Hematopoietic multipotent progenitor cell (in vitro differentiated cells): ENCODE measurements around the gene LINGO3. TPM values are rescaled to one million over a fixed set of nuclear protein-coding genes. Genes with fewer than 3 reads are reported as not detected.

Experiments
- DNase-seq, 3 donors: peaks; one replicate each; pipeline ENCODE4 v3.0.0-alpha.2; 2011 to 2015; ENCODE audit warnings: low read depth in 2 of 3, low spot score in 2 of 3
- total RNA-seq: library from RNA; depleted of rRNA; stranded (reverse); fragments of >200 nt; gene quantifications from one replicate; pipeline ENCODE4 v1.2.3, GENCODE V29; 2012

The LINGO3 gene
- total RNA-seq, 1 donor: 2.7 TPM

- no peak for DNase-seq
Observed at GRCh38 chr19:2283835-2284507, 24.0 kb downstream of the LINGO3 start.

GRCh38 chr19:2282862-2283237 lies 25.1 kb downstream of the LINGO3 start:
- DNase-seq: no peak

- DNase-seq: peak in 2 of 3 donors; percentile 62 to 70
Observed at GRCh38 chr19:2282062-2282861, 25.7 kb downstream of the LINGO3 start, which contains the start of gene PEAK3. Gene PEAK3, minus strand, starts transcription at chr19:2282175. Its CDS starts 1,244 bp downstream, at chr19:2280931.

- peak in 1 of 3 donors; percentile 22 for DNase-seq
Observed at GRCh38 chr19:2281265-2282061, 26.5 kb downstream of the LINGO3 start.

GRCh38 chr19:2280633-2281264 lies 27.2 kb downstream of the LINGO3 start:
- no peak for DNase-seq

- no peak for DNase-seq
Observed at GRCh38 chr19:2278459-2279158, 29.3 kb downstream of the LINGO3 start.

GRCh38 chr19:2277138-2277537 lies 30.8 kb downstream of the LINGO3 start:
- no peak for DNase-seq

GRCh38 chr19:2276429-2276986 lies 31.4 kb downstream of the LINGO3 start:
- DNase-seq: no peak

GRCh38 chr19:2275588-2276428 lies 32.1 kb downstream of the LINGO3 start:
- DNase-seq: no peak

- peak in 2 of 3 donors; percentile 70 to 81 for DNase-seq
Observed at GRCh38 chr19:2274931-2275535, 32.9 kb downstream of the LINGO3 start.

- no peak for DNase-seq
Observed at GRCh38 chr19:2274185-2274711, 33.7 kb downstream of the LINGO3 start.

- peak in 2 of 3 donors; percentile 66 to 77 for DNase-seq
Observed at GRCh38 chr19:2273356-2274184, 34.4 kb downstream of the LINGO3 start.

GRCh38 chr19:2271234-2272103 lies 36.5 kb downstream of the LINGO3 start:
- DNase-seq: no peak

GRCh38 chr19:2270423-2271233 lies 37.3 kb downstream of the LINGO3 start:
- DNase-seq: peak in 2 of 3 donors; percentile 87 to 93

- DNase-seq: no peak
Observed at GRCh38 chr19:2270157-2270422, 37.9 kb downstream of the LINGO3 start.
